Measurements from ENCODE around the gene UAP1L1.

Gene UAP1L1

DNA sequence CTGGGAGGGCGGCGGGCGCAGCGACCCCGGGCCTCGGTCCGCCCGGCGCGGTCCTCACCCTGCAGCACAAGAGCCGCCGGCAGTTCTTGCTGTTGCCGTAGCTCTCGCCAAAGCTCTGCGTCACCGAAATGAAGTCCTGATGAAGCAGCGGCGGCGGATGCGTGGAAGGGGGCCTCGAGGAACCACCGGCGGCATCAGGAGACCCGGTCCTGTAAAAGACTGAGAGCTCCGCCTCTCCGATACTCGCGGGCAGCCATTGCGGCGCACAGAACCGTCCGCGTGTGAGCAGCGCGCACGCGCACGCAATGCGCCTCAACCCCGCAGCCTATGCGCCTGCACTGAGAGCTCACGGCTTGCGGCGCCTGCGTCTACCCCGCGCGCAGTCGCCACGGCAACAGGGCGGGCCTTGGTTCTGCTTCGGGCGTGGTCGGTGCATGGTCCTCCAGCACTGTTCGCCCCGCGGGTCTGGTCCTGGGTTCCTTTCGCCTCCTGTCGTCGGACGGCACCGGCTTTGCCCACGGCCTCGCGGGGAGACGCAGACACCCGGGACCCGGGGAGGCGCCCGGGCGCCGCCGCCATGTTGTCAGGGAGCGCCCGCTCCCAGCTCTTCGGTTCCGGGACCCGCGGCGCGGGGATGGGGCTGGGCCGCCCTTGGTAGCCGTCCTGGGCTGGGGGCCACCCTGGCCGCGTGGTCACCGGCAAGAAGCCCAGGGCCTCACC is 52.3 kb downstream of the UAP1L1 start:
- H3K9me3 ChIP-seq (ENCODE audit: low read length), result no peaks in the 10 kb centered on the region
- no peak for TF ChIP-seq EZH2 (IDR thresholded peaks at IDR 0.05; ENCODE audit: borderline replicate concordance, low read length)
- 0 out of 2 replicates have a peak, but pooled peaks cover 6% of the 10 kb centered on the region for H3K79me2 ChIP-seq (ENCODE audit: insufficient read depth, low read length)
- no peaks in the 10 kb centered on the region for H4K20me1 ChIP-seq (ENCODE audit: insufficient read depth, low read length)
- no peak overlapping the region for H2AFZ ChIP-seq (ENCODE audit: low read length)
- no peaks in the 10 kb centered on the region for H3F3A ChIP-seq (ENCODE audit: insufficient read depth, low read length)
- H3K36me3 ChIP-seq (ENCODE audit: insufficient read depth, low read length), result no peaks in the 10 kb centered on the region
- peak overlapping the region; percentile 86 for H3K9ac ChIP-seq (ENCODE audit: low read length)
- H3K4me1 ChIP-seq (ENCODE audit: insufficient read depth, low read length, severe bottlenecking), result peaks cover 36% of the 10 kb centered on the region
- H3K27me3 ChIP-seq (ENCODE audit: insufficient read depth, low read length), result no peaks in the 10 kb centered on the region
- peak overlapping the region; percentile 96 for H3K4me2 ChIP-seq (ENCODE audit: low read length)
- H3K4me3 ChIP-seq (ENCODE audit: low read depth, low read length, poor library complexity, severe bottlenecking), result peak overlapping the region; percentile 85
- H3K27ac ChIP-seq (ENCODE audit: low read depth, low read length, poor library complexity, severe bottlenecking), result peak overlapping the region; percentile 90
- H3K9me2 ChIP-seq (ENCODE audit: low read depth, low read length), result no peaks in the 10 kb centered on the region

DNA sequence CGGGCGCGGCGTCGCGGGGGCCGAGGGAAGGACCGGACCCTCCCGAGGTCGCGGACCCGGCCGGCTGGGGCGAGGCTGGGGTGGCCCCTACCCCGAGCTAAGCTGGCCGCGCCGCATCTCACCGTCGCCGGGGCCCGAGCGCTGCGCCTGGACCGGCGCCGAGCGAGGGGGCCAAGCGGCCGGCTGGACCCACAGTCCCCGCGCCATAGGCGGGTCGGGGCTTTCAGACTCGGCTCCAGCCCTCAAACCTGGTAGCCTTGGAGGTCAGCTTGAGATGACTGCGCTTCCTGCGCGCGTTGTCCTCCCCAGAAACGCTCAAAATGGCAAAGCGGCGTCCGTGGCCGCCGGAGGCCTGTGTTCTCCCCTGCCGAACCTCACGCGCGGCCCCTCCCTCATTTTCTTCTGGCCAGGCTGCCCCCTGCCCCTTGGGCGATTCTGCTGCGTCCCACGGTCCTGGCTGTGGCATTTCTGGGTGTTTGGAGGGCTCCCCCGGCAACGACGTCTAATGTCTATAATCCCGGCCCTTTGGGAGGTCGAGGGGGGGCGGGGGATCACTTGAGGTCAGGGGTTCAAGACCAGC is 52.9 kb downstream of the UAP1L1 start:
- H4K20me1 ChIP-seq (ENCODE audit: insufficient read depth, low read length), result no peaks in the 10 kb centered on the region
- no peaks in the 10 kb centered on the region for H3K9me2 ChIP-seq (ENCODE audit: low read depth, low read length)
- H3F3A ChIP-seq (ENCODE audit: insufficient read depth, low read length), result no peaks in the 10 kb centered on the region
- H3K9me3 ChIP-seq (ENCODE audit: low read length), result no peaks in the 10 kb centered on the region
- H3K79me2 ChIP-seq (ENCODE audit: insufficient read depth, low read length), result 0 out of 2 replicates have a peak, but pooled peaks cover 6% of the 10 kb centered on the region
- H3K27me3 ChIP-seq (ENCODE audit: insufficient read depth, low read length), result no peaks in the 10 kb centered on the region
- no peak overlapping the region for H3K27ac ChIP-seq (ENCODE audit: low read depth, low read length, poor library complexity, severe bottlenecking)
- H3K36me3 ChIP-seq (ENCODE audit: insufficient read depth, low read length), result no peaks in the 10 kb centered on the region
- H3K4me1 ChIP-seq (ENCODE audit: insufficient read depth, low read length, severe bottlenecking), result peaks cover 36% of the 10 kb centered on the region
- no peak overlapping the region for H2AFZ ChIP-seq (ENCODE audit: low read length)
- H3K4me3 ChIP-seq (ENCODE audit: low read depth, low read length, poor library complexity, severe bottlenecking), result peak overlapping the region; percentile 85
- H3K4me2 ChIP-seq (ENCODE audit: low read length), result peak overlapping the region; percentile 96
- TF ChIP-seq, protein P1, sequence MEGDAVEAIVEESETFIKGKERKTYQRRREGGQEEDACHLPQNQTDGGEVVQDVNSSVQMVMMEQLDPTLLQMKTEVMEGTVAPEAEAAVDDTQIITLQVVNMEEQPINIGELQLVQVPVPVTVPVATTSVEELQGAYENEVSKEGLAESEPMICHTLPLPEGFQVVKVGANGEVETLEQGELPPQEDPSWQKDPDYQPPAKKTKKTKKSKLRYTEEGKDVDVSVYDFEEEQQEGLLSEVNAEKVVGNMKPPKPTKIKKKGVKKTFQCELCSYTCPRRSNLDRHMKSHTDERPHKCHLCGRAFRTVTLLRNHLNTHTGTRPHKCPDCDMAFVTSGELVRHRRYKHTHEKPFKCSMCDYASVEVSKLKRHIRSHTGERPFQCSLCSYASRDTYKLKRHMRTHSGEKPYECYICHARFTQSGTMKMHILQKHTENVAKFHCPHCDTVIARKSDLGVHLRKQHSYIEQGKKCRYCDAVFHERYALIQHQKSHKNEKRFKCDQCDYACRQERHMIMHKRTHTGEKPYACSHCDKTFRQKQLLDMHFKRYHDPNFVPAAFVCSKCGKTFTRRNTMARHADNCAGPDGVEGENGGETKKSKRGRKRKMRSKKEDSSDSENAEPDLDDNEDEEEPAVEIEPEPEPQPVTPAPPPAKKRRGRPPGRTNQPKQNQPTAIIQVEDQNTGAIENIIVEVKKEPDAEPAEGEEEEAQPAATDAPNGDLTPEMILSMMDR (IDR thresholded peaks at IDR 0.05; ENCODE audit: low read length), result no peak
- TF ChIP-seq EZH2 (IDR thresholded peaks at IDR 0.05; ENCODE audit: borderline replicate concordance, low read length), result no peak
- H3K9ac ChIP-seq (ENCODE audit: low read length), result peak overlapping the region; percentile 86
